ENCODE data around the gene HS3ST1.

HS3ST1 gene

DNA sequence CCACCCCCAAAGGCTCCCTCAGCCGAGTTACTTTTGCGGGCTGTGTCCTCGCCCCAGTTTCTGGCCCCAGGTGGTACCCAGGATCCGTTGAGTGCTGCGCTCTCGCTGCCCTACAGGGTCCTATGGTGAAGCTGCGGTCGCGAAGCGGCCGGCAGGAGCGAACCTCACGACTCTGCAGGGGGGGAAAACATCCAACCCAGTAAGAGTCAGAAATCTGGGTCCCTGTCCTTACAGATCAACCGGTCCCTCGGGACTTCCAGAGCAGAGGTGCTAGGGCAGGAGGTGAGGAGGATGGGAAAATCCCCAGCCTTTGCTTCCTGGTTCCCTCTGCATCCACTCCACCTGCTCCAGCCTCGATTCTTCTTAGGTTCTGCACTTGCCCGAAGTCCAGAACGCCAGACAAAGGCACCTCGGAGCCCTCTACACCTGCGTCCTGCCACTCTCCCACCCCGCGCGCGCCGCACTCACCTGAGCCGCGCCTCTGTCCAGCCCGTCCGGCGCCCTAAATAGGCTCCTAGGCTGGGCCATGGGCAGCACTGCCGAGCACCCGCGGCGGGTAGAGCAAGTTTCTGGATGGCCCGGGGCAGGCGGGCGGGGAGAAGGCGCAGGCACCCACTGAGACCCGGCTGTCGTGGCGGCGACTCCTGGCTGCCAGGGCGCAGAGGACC lies at the start of gene HS3ST1:
Gene HS3ST1 (minus strand): TSS at position 664 of the 668 bp plus-strand sequence. CDS start 28,889 bp downstream, outside the sequence.
- peak; percentile 29 for DNase-seq

DNA sequence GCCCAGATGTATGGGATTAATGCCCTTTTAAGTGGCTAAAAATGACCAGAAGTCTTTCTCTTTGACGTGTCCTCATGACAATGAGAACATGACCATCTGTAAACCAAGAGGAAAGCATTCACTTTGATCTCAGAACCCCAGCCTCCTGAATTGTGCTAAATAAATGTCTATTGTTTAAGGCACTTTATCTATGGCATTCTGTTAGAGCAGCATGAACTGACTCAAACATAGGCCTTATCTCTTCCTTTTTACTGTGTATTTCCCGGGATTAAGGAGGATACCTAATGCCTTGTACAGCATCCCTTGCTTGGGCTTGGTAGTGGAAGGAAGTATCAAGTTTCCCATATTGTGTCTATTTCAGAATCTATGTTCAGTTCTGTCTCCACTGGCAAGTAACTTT lies 47.2 kb upstream of the HS3ST1 start:
- DNase-seq = no peak

DNA sequence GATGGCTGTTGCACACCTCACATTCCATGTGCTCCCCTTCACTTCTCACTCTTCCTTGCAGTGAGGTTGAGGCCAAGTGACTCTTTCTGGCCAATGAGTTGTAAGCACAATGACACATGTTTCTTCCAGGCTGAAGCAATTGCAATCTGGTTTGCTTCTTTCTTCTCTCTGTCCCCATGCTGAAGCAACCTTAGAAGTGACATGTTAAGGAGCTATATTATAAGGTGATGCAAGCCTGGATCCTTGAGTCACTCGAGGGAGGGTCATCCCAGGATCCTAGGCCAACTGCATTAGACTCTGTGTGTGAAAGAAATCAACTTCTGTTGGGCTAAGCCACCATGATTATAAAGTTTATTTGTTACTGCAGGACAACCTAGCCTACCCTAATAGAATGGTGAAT lies 45.5 kb upstream of the HS3ST1 start:
- no peak for DNase-seq

DNA sequence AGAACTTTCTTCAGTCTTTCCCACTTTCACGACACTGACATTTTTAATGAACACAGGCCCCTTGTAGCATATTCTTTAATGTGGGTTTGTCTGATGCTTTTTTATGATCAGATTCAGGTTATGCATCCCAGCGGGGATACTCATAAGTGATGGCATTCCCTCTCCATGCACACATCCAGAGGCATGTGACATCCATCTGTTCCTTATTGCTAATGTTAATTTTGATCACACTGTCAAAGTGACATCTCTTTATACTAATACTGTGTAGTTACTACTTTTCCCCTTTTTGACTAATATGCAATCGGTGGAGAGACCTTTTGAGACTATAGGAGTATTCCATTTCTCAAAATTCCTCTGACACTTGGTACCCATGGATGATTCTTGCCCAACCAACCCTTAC lies 43.8 kb upstream of the HS3ST1 start:
- no peak for DNase-seq

DNA sequence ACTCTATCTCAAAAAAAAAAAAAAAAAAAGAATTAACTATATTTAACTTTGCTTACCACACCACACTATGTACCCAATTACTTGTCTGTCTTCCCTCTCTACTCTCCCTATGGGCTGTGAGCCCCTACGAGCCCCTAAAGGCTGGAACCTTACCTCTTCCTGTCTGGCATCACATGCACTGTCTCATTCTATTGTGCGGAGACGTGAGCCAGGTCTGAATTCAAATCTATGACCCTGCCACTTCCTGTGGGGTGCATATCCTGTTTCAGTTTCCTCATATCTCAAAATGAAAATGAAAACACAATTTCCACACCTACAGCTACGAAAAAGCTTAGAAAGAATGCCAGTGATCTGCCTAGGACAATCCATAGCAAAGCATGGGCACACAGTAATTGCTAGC lies 42.9 kb upstream of the HS3ST1 start:
- DNase-seq = no peak

DNA sequence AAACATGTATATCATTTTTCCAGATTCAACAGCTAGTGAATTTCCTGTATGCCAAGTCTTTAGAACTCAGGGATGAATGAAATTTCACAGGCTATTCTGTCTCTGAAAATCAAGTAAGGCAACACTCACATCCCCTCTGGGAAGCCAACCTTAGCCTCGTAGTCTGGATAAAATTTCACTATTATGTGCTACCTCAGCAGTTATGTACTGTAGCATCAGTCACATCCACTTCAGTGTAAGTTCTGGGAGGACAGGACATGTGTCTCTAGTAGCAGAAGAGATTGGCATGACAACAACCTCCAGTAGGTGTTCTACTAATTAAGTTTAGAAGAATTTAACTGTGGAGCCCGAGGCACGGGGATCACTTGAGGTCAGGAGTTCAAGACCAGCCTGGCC lies 42.4 kb upstream of the HS3ST1 start:
- no peak for DNase-seq

DNA sequence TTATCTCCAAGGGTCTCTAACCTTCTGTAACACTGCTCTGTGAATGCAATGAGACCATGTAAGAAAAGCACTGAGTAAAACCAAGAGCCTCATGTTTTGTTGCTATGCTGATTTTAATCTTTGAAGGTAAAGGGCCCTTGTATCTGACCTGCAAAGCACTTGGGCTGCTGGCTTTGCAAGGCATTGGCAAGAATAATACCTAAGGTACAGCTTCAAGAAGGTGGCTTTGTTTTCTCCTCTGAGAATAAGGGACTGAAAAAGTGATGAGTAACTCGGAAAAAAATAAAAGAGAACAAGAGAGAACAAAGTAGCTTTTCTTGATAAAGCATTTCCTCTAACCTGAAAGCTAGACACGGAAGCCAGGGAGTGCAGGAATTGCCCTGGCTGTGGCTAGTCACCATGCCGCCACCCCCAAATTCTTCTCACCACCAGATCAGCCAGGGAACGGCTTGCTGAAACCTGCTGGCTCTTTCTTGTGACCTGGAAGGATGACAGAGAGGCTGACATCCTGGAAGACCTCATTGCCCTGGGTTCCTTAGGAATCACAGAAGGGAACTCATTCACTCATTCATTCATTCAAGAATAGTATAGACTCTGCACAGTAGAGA lies 41.8 kb upstream of the HS3ST1 start:
- DNase-seq = no peak

DNA sequence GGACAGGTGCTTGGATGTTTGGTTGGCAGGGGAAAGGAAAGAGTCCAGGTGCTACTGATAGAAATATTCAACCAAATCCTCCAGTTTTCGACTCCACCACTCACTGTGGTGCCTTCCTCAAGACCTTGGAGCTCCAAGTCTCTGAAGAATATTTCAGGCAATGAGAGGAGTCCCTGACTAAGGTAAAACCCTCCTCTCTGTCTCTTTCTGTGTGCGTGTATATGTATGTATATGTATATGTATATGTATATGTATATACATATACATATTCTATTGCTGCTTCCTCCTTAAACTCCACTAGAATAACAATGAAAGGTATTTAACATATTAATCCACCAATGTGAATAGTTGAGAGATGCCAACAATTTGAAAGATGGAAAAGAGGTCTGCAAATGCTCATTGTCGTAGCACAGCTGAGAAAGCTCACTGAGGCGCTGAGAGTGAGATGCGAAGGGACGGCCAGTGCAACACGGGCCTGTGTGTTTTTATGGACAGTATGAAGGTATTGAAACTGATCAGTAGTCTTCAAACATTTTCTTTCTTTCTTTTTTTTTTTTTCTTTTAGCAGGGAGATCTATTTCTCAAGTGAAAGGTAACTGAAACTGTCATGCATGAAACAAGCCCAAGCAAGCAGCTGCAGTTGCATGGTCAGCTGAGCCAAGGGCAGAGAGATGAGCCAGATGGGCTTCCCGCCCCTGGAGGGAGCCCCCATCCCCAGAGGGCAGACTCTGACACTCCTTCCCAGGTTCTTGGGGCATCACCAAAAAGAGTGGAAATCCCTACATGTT lies 41.1 kb upstream of the HS3ST1 start:
- DNase-seq = no peak

DNA sequence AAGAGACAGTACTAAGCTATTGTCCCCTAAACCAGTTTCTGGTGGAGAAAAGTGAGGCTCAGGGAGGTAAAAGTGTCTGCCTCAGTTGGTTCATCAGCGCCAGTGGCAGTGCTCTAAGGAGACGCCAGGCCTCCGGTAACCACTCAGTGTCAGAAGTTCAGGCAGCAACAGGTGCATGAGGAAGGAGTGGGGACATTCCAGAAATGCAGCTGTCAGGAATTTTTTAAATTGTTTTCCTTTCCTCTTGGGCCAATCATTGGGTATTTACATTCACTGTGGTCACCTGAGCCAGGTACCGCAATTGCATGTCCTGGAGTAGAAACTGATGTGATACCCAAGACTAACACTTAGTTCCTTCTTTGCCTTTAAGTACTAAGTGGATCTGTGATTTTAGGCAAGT lies 40.2 kb upstream of the HS3ST1 start:
- no peak for DNase-seq

DNA sequence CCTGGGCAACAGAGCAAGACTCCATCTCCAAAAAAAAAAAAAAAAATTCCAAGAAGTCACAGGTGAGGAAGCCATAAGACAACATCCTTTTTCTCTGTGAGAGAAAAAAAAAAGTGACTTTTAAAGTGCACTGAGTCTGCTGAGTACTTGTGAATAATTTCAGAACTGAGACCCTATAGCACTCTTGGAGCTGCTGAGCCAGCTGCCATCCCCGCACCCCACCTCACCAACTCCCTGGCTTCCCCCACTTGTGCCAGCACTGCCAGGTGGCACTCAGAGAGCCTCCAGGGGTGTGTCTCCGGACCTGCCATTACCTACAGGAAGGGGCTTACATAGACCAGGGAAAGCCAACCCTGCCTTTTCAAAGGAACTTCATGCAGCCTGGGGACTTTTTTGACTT lies 39.2 kb upstream of the HS3ST1 start:
- no peak for DNase-seq

DNA sequence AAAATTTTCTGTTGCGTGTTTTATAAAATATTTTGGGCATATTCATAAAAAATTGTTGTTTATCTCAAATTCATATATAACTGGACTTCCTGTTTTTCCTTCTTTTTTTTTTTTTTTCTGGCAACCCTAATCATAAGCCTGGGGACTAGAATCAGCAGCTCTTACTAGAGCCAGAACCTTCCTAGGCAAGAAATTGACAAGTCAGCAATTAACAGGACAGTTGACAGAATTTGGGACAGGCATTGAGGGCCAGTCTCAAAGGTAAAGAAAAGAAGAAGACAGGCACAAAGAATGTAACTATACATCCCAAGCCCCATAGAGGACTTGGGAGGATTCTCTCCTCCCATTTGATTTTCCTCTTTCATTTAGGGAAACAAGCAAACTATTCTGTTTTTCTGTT lies 35.0 kb upstream of the HS3ST1 start:
- no peak for DNase-seq

DNA sequence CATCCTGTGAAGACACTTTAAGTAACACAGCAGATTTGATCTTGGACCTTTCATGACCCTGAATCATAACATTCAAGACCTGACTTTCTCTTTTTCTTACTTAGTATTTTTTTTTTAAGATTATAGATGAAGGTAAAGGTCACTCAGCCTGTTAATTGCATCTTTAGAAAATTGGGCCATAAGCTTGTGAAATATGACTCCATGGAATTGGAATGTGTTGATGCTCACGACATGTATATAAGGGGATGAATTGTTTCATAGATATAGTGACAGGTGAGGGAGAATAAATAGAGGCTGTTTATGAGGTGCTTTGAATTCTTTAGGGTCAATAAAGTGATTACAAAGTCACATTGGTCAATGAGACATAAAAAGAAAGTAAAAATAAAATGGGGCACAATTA lies 27.7 kb upstream of the HS3ST1 start:
- no peak for DNase-seq

DNA sequence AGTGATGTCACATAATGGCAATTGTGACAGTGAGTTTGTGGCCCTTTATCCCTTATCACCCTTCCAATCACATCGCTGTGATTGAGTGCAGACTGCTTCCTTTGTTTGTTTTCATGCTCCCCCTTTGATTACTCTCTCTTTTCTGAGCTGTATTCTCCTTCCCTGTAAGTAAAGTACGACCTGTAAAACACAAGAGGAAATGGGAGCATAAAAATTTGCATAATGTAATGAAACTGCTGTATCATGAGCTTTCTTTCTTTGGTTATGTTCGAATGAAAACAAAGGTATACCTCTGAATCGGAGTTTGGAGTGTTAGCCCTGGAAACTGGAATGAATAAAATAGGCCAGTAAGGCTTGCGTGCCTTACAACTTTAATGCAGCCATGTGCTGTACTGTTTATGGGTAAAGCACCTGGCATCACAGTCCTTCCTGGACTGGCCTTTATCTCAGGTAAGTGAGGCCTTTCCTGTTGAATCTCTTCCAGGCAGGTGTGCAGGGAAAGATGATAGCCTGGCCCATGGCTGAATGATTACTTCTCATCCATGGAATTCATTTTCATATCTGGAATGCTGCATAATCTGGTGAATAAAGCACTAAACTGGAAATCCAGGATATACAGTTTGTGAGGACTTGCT lies 26.6 kb upstream of the HS3ST1 start:
- peak; percentile 20 for DNase-seq

DNA sequence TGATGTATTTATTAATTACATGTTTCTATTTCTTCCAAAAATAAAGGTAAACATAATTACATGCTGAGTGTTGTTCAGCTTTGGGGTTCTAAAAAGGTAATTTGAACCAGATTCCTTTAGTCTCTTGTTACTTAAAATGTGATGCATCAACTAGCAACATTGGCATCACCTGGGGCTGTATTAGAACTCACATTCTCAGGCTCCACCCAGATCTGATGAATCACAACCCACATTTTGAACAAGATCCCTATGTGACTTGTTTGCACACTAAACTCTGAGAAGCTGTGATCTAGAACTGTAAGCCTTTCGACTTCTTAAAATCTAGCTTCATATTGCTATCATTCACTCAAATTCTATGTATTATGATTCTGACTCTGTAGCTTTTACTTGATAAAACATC lies 23.0 kb upstream of the HS3ST1 start:
- no peak for DNase-seq

DNA sequence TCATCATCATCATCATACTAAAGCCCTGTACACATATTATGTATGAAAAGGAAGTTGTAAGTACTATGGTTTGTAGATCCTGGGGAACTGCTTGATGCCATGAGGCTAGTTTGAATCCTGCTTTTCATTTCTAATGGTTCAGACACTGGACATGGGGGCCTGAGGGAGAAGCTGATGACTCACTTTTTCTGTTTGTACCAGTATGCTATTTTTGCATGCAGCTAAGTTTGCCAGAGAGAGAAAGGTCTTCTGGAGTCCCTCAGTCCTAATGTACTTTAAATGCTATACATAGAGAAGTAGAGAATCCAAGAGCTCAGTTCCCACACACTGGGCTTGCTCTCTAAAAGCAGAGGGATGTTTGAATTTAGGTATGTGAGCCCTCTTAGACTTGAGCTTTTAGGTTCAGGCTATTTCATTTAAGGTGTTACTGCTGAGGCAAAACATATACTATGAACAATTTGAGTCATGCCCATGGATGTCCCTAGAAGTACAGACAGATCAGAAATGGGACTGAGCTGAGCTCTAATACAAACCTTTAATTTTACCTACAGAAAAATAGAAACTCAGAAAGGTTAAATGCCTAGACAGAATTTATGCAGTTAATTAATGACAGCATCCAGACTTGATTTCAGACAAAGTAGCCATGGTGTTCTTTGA lies 17.6 kb upstream of the HS3ST1 start:
- no peak for DNase-seq

DNA sequence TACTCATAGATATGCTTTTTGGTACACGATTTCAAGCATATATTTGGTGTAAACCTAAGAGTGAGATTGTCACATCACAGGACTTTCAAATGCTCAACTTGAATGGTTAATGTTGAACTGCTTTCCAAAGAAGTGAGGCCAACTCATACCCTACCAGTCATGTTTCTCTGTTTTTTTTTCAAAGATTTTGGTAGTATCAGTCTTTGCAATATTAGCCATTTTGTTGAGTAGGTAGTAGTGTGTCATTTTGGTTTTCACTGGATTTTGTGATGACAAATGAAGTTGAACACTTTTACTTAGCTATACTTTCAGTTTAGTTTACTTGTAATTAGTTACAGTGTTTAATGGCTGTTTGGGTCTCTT lies 12.5 kb upstream of the HS3ST1 start:
- DNase-seq = no peak

DNA sequence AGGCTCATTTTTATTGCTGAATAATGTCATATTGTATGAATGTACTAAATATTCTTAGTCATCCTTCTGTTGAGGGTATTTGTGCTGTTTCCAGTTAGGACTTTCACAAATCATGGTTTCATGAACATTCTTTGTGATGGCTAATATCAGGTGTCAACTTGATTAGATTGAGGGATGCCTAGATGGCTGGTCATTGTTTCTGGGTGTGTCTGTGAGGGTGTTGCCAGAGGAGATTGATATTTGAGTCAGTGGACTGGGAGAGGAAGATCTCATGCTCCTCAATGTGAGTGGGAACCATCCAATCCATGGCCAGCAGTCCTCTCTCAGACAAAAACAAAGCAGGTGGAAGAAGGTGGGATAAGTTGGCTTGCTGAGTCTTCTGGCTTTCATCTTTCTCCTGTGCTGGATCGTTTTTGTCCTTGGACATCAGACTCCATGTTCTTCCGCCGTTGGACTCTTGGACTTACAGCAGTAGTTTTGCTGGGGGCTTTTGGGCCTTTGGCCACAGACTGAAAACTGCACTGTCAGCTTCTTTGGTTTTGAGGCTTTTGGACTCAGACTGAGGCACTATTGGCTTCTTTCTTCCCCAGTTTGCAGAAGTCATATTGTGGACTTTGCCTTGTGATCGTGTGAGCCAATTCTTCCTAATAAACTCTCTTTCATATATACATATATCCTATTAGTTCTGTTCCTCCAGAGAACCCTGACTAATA lies 11.9 kb upstream of the HS3ST1 start:
- DNase-seq = no peak

DNA sequence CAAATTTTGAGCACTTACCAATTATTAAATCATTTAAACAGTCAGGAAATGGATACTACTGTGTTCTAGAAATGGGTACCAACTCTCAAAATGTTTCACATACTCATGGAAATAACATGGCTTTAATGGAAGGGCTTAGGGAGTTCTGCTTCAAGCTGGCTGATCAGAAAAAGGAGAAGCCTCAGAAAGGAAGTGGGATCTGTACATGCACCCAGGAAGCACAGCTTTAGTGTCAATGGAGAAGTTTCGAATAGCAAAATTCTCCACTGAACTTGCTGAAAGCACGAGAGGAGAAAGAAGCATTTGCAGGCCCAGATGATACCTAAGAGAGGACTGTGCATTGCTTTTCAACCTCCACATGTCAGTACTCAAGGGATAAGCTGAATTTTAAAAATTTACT lies 11.1 kb upstream of the HS3ST1 start:
- no peak for DNase-seq

DNA sequence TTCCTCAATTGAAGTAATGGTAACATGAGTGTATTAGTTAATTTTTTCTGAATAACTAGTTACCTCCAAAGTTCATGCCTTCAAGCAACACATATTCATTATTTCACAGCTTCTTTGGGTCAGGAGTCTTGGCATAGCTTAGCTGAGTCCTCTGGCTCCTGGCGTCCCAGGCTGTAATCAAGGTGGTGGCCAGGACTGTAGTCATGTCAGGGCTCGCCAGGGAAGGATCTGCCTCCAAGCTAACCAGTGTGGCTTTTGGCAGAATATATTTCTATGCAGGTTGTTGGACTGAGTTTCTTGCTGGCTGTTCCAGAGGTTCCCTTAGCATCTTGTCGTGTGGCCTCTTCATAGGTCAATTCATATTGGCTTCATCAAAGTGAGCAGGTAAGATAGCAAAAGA lies 10.0 kb upstream of the HS3ST1 start:
- no peak for DNase-seq

DNA sequence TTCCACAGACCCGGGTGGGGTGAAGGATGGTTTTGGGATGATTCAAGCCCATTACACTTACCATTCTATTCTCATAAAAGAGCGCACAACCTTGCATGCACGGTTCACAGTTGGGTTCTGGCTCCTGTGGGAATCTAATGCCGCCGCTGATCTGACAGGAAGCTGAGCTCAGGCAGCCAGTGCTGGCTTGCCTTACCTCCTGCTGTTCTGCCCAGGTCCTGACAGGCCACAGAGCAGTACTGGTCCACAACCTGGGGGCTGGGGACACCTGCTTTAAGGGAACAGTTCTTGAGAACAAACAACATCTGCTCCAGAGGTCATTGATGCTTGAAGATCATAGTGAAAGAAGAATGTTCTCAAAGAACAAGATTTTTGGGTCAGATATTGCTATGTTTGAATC lies 8.0 kb upstream of the HS3ST1 start:
- no peak for DNase-seq

DNA sequence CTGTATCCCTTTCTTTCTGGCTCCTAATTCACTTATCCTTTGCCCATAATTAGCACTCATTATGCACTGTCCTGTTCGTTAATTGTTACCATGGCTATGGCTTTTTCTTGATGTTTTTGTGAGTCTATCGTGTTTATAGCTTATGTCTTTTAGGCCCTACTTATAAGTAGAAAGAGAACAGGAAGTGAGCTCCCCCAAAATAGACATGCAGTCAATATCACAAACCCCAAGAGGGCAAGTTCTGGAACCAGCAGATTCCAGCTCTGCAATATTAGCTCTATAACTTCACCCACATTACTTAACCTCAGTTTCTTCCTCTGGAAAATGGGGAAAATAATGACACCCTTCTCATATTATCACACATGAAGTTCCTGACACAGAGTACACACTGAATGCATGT lies 7.4 kb upstream of the HS3ST1 start:
- DNase-seq = no peak

DNA sequence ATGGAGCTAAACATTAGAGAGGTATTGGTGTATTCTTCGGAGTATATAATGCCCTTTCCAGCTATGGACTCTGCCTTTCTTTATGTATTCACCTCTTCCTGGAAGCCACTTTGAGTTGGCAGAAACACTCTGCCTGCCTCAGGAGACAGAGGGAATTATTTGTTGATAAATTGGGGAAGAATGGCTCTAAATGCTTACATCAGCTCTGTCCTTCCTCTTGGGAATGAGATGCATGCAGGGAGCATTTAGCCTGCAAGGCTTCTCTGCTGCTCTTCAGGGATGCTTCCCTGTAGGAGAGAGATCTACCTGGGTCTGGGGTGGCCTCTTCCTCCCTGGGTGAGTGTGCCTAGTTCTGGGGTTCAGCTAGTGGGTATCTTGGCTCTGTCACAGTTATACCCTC lies 6.9 kb upstream of the HS3ST1 start:
- no peak for DNase-seq

DNA sequence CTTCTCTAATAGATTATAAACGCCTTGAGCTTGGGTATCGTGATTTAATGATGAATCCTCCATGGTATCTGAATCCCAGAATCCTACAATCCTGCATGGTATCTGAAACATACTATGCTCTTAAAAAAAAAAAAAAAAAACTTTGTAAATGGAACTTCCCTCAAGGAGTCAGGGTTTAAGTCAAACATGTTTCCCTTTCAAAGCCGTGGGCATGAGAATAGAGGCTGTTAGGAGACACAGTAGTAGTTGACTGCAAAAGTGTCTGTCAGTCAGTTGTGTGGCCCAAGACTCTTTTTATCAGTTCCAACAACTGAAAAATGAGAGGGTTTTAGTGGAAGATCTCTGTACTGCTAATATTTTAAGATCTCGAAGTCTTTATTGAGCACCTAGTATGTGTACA lies 2.4 kb upstream of the HS3ST1 start:
- DNase-seq = no peak

Measured in NCI-H1092 treated with DMSO at 0.1 percent for 48 hours (cell line).